ENCODE data around the gene RAD51AP1. TPM values are rescaled to one million over a fixed set of nuclear protein-coding genes. Genes with fewer than 3 reads are reported as not detected.

The RAD51AP1 gene
- polyA plus RNA-seq, 6 donors from 2014 or later: 7.9 to 33.7 (median 11.3) TPM

- H3K27me3 Mint-ChIP-seq: no peaks in the 10 kb centered on the region
- peak overlapping the region in 1 of 6 donors; percentile 64 for H3K27ac Mint-ChIP-seq
- peaks cover 9 to 14% (median 9%) of the 10 kb centered on the region in 3 donors for H3K4me1 Mint-ChIP-seq
- no peak overlapping the region for H3K4me3 Mint-ChIP-seq
- ATAC-seq (ENCODE audit: low read depth in 2 of 2) (no peak), DNase-seq (no peak)
- H3K9me3 Mint-ChIP-seq: no peaks in the 10 kb centered on the region
- peaks cover 6 to 7% of the 10 kb centered on the region in 2 donors for H3K36me3 Mint-ChIP-seq
Measured at GRCh38 chr12:4557586-4557985, 18.9 kb downstream of the RAD51AP1 start.

- DNase-seq (no peak), ATAC-seq (ENCODE audit: low read depth in 2 of 2) (no peak)
- H3K9me3 Mint-ChIP-seq: no peaks in the 10 kb centered on the region
- peaks cover under 1 to 7% of the 10 kb centered on the region in 2 donors for H3K36me3 Mint-ChIP-seq
- peaks cover 13 to 20% (median 14%) of the 10 kb centered on the region in 3 donors for H3K4me1 Mint-ChIP-seq
- peak overlapping the region in 1 of 6 donors; percentile 64 for H3K27ac Mint-ChIP-seq
- no peaks in the 10 kb centered on the region for H3K27me3 Mint-ChIP-seq
- no peak overlapping the region for H3K4me3 Mint-ChIP-seq
Measured at GRCh38 chr12:4558171-4558570, 19.5 kb downstream of the RAD51AP1 start.

- H3K9me3 Mint-ChIP-seq: peaks cover 0 to 3% (median 0%) of the 10 kb centered on the region in 7 donors
- H3K4me3 Mint-ChIP-seq: peak within 1 kb of the TSS; percentile 42 to 82 (median 79)
- H3K36me3 Mint-ChIP-seq: peaks cover 4% of the 10 kb centered on the region in 2 donors
- DNase-seq: no peak
- H3K4me1 Mint-ChIP-seq: peaks cover 43 to 48% (median 45%) of the 10 kb centered on the region in 3 donors
- no peak for ATAC-seq (ENCODE audit: low read depth in 2 of 2)
- H3K27me3 Mint-ChIP-seq: no peaks in the 10 kb centered on the region
- peak within 1 kb of the TSS in 3 of 6 donors; percentile 7 to 58 (median 56) for H3K27ac Mint-ChIP-seq
Measured at GRCh38 chr12:4562034-4562657, 23.5 kb downstream of the RAD51AP1 start, which contains the start of gene DYRK4. TSS of gene DYRK4 (plus strand) at chr12:4562208. CDS start at chr12:4562246, 38 bp downstream.

GRCh38 chr12:4563336-4563735, 24.6 kb downstream of the RAD51AP1 start:
- H3K9me3 Mint-ChIP-seq: peaks cover 0 to 3% (median 0%) of the 10 kb centered on the region in 7 donors
- no peak for ATAC-seq (ENCODE audit: low read depth in 2 of 2)

GRCh38 chr12:4564818-4565217, 26.1 kb downstream of the RAD51AP1 start:
- Mint-ChIP-seq H3K27me3 (no peaks in the 10 kb centered on the region), H3K36me3 (peaks cover 0 to 4% of the 10 kb centered on the region in 2 donors), H3K4me3 (peak overlapping the region; percentile 70 to 91 (median 78)), H3K27ac (peak overlapping the region; percentile 67 to 88 (median 82)), H3K9me3 (peaks cover 0 to 3% (median 0%) of the 10 kb centered on the region in 7 donors), H3K4me1 (peaks cover 50 to 64% (median 57%) of the 10 kb centered on the region in 3 donors)
- peak; percentile 23 to 31 for ATAC-seq (ENCODE audit: low read depth in 2 of 2)
- DNase-seq: peak; percentile 37

More at GRCh38 chr12:4563336-4563735, 24.6 kb downstream of the RAD51AP1 start:
- Mint-ChIP-seq H3K4me3 (peak overlapping the region in 6 of 8 donors; percentile 18 to 70 (median 33)), H3K36me3 (peaks cover 0 to 4% of the 10 kb centered on the region in 2 donors), H3K4me1 (peaks cover 50 to 57% (median 57%) of the 10 kb centered on the region in 3 donors), H3K27me3 (no peaks in the 10 kb centered on the region), H3K27ac (peak overlapping the region in 2 of 6 donors; percentile 56 to 57)
- DNase-seq: no peak

- Mint-ChIP-seq H3K9me3 (peaks cover 0 to 3% (median 0%) of the 10 kb centered on the region in 7 donors), H3K27me3 (no peaks in the 10 kb centered on the region), H3K4me3 (peak overlapping the region; percentile 70 to 92 (median 82)), H3K4me1 (peaks cover 54 to 69% (median 63%) of the 10 kb centered on the region in 3 donors), H3K27ac (peak overlapping the region; percentile 79 to 95 (median 92)), H3K36me3 (peaks cover 0 to 4% of the 10 kb centered on the region in 2 donors)
- ATAC-seq (ENCODE audit: low read depth in 2 of 2): peak; percentile 24 to 31
- DNase-seq: peak; percentile 35
Measured at GRCh38 chr12:4566474-4566873, 27.8 kb downstream of the RAD51AP1 start.

- Mint-ChIP-seq H3K4me3 (peak overlapping the region; percentile 70 to 92 (median 81)), H3K27me3 (no peaks in the 10 kb centered on the region), H3K9me3 (peaks cover 0 to 3% (median 0%) of the 10 kb centered on the region in 7 donors), H3K4me1 (peaks cover 48 to 62% (median 56%) of the 10 kb centered on the region in 3 donors), H3K27ac (peak overlapping the region; percentile 90 to 98 (median 94)), H3K36me3 (peaks cover 0 to 4% of the 10 kb centered on the region in 2 donors)
- DNase-seq: peak; percentile 68
- peak; percentile 87 for ATAC-seq (ENCODE audit: low read depth in 2 of 2)
Measured at GRCh38 chr12:4567073-4567881, 28.6 kb downstream of the RAD51AP1 start.

GRCh38 chr12:4569261-4569660, 30.6 kb downstream of the RAD51AP1 start:
- Mint-ChIP-seq H3K36me3 (peaks cover 0 to 4% of the 10 kb centered on the region in 2 donors), H3K9me3 (peaks cover 0 to 3% (median 0%) of the 10 kb centered on the region in 7 donors)

GRCh38 chr12:4572680-4573079, 34.0 kb downstream of the RAD51AP1 start:
- Mint-ChIP-seq H3K27ac (peak overlapping the region in 1 of 6 donors; percentile 52), H3K27me3 (no peaks in the 10 kb centered on the region), H3K36me3 (no peaks in the 10 kb centered on the region), H3K4me1 (peaks cover 7 to 18% (median 10%) of the 10 kb centered on the region in 3 donors), H3K4me3 (no peak overlapping the region), H3K9me3 (no peaks in the 10 kb centered on the region)
- no peak for ATAC-seq (ENCODE audit: low read depth in 2 of 2)
- DNase-seq: no peak

More at GRCh38 chr12:4569261-4569660, 30.6 kb downstream of the RAD51AP1 start:
- Mint-ChIP-seq H3K27me3 (no peaks in the 10 kb centered on the region), H3K27ac (peak overlapping the region in 4 of 6 donors; percentile 24 to 97 (median 64)), H3K4me3 (no peak overlapping the region), H3K4me1 (peaks cover 33 to 50% (median 40%) of the 10 kb centered on the region in 3 donors)
- ATAC-seq (ENCODE audit: low read depth in 2 of 2) (no peak), DNase-seq (no peak)

GRCh38 chr12:4579305-4580102, 40.8 kb downstream of the RAD51AP1 start:
- Mint-ChIP-seq H3K9me3 (no peaks in the 10 kb centered on the region), H3K27me3 (no peaks in the 10 kb centered on the region), H3K4me1 (peaks cover 6 to 13% (median 13%) of the 10 kb centered on the region in 3 donors), H3K27ac (no peak overlapping the region), H3K4me3 (peak overlapping the region in 1 of 8 donors; percentile 10), H3K36me3 (no peaks in the 10 kb centered on the region)
- ATAC-seq (ENCODE audit: low read depth in 2 of 2): peak; percentile 49 to 75
- peak; percentile 18 for DNase-seq

- Mint-ChIP-seq H3K36me3 (no peaks in the 10 kb centered on the region), H3K27ac (no peak overlapping the region), H3K27me3 (no peaks in the 10 kb centered on the region)
Measured at GRCh38 chr12:4580281-4580688, 41.6 kb downstream of the RAD51AP1 start.

GRCh38 chr12:4584281-4584680, 45.6 kb downstream of the RAD51AP1 start:
- peaks cover under 1 to 4% of the 10 kb centered on the region in 2 donors for H3K36me3 Mint-ChIP-seq
- H3K27ac Mint-ChIP-seq: peak overlapping the region in 1 of 6 donors; percentile 70
- H3K27me3 Mint-ChIP-seq: no peaks in the 10 kb centered on the region
- ATAC-seq (ENCODE audit: low read depth in 2 of 2) (no peak), DNase-seq (no peak)
- peaks cover 6 to 13% (median 13%) of the 10 kb centered on the region in 3 donors for H3K4me1 Mint-ChIP-seq
- H3K4me3 Mint-ChIP-seq: no peak overlapping the region
- peaks cover 0 to under 1% (median 0%) of the 10 kb centered on the region in 7 donors for H3K9me3 Mint-ChIP-seq

More at GRCh38 chr12:4580281-4580688, 41.6 kb downstream of the RAD51AP1 start:
- ATAC-seq (ENCODE audit: low read depth in 2 of 2): no peak
- Mint-ChIP-seq H3K4me1 (peaks cover 6 to 13% (median 13%) of the 10 kb centered on the region in 3 donors), H3K9me3 (no peaks in the 10 kb centered on the region), H3K4me3 (no peak overlapping the region)
- DNase-seq: no peak
